Fibroblast of villous mesenchyme (primary cell): ENCODE data around the gene PRPF39. TPM values are rescaled to one million over a fixed set of nuclear protein-coding genes. Genes with fewer than 3 reads are reported as not detected.
A peak's percentile ranks its signal among the peaks of the same experiment; 100 is the strongest.

Source experiments
- DNase-seq: peaks from one replicate; pipeline ENCODE4 v3.0.0-alpha.2; 2010; ENCODE audit warnings: low read depth
- H3K4me3 ChIP-seq: 2 replicates; pipeline ENCODE4 v1.5.1; 2011; ENCODE audit warnings: low read depth, mild to moderate bottlenecking, low read length
- total RNA-seq: library from RNA; depleted of rRNA; stranded (reverse); fragments of >200 nt; gene quantifications from 2 replicates; pipeline ENCODE4 v1.2.3, GENCODE V29; 2012
- TF ChIP-seq, protein P1 (sequence below): IDR thresholded peaks from 2 replicates; pipeline ENCODE4 v1.5.1; 2012; ENCODE audit warnings: low read depth, mild to moderate bottlenecking, low read length; ENCODE audit not compliant: insufficient read depth

PRPF39 gene
- total RNA-seq, 1 donor, result 37.1 TPM

DNA sequence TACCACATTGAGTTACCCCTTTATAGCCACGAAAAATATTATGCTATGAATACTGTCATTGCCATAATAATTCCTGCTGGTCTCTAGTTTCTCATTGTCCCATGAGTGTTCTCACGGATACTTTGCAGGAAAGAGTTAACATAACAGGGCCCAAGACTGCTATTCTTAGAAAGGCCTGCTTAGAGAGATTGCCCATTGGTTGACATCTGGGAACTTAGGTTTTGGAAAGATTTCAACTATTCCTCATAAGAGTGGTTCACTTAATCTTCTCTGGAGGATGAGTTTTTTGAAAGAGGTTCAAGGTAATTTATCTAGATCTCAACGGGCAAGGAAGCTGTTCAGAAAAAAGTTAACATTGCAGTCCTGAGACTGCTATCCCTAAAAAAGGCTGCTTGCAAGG lies 18.4 kb upstream of the PRPF39 start:
- TF ChIP-seq, protein P1, sequence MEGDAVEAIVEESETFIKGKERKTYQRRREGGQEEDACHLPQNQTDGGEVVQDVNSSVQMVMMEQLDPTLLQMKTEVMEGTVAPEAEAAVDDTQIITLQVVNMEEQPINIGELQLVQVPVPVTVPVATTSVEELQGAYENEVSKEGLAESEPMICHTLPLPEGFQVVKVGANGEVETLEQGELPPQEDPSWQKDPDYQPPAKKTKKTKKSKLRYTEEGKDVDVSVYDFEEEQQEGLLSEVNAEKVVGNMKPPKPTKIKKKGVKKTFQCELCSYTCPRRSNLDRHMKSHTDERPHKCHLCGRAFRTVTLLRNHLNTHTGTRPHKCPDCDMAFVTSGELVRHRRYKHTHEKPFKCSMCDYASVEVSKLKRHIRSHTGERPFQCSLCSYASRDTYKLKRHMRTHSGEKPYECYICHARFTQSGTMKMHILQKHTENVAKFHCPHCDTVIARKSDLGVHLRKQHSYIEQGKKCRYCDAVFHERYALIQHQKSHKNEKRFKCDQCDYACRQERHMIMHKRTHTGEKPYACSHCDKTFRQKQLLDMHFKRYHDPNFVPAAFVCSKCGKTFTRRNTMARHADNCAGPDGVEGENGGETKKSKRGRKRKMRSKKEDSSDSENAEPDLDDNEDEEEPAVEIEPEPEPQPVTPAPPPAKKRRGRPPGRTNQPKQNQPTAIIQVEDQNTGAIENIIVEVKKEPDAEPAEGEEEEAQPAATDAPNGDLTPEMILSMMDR, result no peak
- DNase-seq, result no peak
- H3K4me3 ChIP-seq, result no peak overlapping the region

DNA sequence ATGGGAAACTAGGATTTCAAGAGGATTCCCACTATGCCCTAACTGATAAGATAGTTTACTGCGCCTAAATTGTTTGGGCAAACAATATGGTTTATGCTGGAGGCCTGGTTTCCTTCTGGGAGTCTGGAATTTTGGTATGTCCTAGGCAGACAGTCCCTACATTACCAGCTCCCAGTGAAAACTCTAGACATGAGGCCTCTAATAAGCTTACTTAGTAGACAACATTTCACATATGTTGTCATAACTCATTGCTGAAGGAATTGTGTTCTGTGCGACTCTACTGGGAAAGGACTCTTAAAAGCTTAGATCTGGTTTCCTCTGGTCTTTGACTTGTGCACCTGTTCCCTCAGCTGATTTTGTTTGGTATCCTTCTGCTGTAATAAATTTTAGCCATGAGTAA lies 18.0 kb upstream of the PRPF39 start:
- peak; percentile 79 for DNase-seq
- TF ChIP-seq, protein P1, result no peak
- no peak overlapping the region for H3K4me3 ChIP-seq

DNA sequence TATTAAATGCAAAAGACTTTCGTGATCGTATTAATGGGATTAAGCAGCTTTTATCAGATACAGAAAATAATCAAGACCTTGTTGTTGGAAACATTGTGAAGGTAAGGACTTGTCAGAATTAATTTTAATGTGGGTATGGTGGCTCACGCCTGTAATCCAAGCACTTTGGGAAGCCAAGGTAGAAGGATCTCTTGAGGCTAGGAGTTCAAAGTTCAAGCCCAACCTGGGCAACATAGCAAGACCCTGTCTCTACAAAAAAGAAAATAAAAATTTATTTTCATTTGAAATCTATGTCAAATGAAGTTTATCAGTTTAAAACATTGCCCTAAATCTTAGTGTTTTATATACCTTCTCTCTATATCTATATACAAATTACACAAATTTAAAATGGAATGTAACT lies 17.2 kb upstream of the PRPF39 start:
- TF ChIP-seq, protein P1, result no peak
- H3K4me3 ChIP-seq, result no peak overlapping the region
- no peak for DNase-seq

DNA sequence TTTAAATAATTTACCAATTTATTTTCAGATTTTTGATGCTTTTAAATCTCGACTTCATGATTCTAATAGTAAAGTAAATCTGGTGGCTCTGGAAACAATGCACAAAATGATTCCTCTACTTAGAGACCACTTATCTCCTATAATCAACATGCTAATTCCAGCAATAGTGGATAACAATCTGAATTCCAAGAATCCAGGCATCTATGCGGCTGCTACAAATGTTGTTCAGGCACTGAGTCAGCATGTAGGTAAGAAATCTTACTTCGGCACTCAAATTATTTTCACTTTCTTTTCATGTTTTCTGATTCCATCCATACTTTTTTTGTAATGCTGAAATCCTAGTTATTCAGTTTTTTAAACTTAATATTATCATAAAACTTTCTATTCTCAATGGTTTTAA lies 15.5 kb upstream of the PRPF39 start:
- TF ChIP-seq, protein P1, result no peak
- no peak overlapping the region for H3K4me3 ChIP-seq
- no peak for DNase-seq

DNA sequence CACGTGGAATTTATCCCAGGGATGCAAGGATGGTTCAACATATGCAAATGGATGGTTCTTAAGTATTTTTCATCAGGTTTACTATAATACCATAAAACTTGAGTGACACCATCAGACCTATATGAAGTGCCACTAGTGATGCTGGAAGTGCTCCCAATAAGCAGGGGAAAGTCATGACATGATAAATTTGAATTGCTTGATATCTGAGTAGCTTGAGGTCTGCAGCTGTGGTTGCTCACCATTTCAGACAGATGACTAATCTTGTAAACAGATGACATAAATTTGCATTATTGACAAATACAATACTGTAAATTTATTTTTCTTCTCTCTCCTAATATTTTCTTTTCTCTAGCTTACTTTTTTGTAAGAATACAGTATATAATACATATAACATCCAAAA lies 13.7 kb upstream of the PRPF39 start:
- DNase-seq, result peak; percentile 10
- H3K4me3 ChIP-seq, result no peak overlapping the region
- TF ChIP-seq, protein P1, result no peak

DNA sequence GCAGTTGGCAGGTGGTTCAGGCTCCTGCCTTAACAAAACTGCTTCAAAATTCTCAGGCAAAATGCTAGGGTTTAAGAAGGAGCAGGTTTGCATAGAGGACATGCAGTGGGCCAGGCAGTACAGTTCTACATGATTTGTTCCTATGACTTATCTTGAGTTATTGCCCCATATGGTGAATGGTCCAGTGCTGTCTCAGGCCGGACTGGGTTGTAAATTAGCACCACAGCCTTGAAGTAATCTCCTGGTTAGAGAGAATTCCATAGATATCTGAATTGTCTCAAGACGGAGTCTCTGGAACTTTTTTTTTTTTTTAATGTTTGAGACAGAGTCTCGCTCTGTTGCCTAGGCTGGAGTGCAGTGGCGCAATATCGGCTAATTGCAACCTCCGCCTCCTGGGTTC lies 11.8 kb upstream of the PRPF39 start:
- peak; percentile 64 for DNase-seq
- TF ChIP-seq, protein P1, result no peak

DNA sequence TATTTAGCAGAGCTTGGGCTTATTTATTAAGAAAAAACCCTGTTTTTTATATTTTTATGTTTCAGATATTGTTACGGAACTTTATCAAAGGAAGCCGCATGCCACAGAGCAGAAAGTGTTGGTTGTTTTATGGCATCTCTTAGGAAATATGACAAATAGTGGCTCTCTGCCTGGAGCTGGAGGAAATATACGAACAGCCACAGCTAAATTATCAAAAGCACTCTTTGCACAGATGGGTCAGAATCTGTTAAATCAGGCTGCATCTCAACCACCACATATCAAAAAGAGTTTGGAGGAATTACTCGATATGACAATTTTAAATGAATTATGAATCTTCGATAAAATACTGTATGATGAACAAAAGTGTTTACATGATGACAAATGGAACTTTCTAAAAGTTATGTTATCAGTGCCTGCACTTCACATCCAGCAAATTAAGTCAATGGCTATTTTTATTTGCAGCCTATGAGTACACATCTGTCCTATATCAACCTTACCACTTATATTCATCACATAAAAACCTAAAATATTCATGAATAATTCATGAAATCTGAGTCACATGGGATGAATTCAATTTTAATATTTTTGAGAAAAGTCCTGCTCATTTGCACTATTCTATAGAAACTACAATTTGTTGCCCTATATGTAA lies 10.6 kb upstream of the PRPF39 start:
- H3K4me3 ChIP-seq, result no peak overlapping the region
- TF ChIP-seq, protein P1, result no peak
- DNase-seq, result no peak

More for the DNA sequence above, 11.8 kb upstream of the PRPF39 start:
- no peak overlapping the region for H3K4me3 ChIP-seq
